Kidney glomerular epithelial cell (primary cell): ENCODE results near the gene APMAP.
"Not testable (repeated sequence)": the region's sequence is repeated elsewhere in the genome, so short reads cannot be mapped to it uniquely, and the experiment has no call there.

Experiments used
- DNase-seq: peaks from one replicate; lab custom pipeline; 2025; lab: John Stamatoyannopoulos, UW

Gene APMAP

DNA sequence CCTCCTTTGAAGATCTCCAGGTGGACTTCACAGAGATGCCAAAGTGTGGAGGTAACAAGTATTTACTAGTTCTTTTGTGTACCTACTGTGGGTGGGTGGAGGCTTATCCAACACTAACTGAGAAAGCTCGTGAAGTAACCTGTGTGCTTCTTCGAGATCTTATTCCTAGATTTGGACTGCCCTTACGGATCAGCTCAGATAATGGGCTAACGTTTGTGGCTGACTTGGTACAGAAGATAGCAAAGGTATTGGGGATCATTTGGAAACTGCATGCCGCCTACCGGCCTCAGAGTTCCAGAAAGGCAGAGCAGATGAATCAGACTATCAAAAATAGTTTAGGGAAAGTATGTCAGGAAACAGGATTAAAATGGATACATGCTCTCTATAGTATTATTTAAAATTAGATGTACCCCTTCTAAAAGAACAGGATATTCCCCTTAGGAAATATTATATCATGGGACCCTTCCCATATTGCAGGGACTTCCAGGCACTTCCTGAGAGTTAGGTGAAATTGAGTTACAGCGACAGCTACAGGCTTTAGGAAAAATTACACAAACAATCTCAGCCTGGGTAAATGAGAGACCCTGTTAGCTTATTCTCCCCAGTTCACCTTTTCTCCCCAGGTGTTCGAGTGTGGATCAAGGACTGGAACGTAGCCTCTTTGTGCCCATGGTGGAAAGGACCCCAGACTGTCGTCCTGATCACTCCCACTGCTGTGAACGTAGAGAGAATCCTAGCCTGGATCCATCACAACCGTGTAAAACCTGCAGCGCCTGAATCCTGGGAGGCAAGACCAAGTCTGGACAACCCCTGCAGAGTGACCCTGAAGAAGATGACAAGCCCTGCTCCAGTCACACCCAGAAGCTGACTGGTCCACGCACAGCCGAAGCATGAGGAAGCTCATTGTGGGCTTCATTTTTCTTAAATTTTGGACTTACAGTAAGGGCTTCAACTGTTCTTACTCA lies 61.5 kb downstream of the APMAP start:
- not testable (repeated sequence) for DNase-seq

DNA sequence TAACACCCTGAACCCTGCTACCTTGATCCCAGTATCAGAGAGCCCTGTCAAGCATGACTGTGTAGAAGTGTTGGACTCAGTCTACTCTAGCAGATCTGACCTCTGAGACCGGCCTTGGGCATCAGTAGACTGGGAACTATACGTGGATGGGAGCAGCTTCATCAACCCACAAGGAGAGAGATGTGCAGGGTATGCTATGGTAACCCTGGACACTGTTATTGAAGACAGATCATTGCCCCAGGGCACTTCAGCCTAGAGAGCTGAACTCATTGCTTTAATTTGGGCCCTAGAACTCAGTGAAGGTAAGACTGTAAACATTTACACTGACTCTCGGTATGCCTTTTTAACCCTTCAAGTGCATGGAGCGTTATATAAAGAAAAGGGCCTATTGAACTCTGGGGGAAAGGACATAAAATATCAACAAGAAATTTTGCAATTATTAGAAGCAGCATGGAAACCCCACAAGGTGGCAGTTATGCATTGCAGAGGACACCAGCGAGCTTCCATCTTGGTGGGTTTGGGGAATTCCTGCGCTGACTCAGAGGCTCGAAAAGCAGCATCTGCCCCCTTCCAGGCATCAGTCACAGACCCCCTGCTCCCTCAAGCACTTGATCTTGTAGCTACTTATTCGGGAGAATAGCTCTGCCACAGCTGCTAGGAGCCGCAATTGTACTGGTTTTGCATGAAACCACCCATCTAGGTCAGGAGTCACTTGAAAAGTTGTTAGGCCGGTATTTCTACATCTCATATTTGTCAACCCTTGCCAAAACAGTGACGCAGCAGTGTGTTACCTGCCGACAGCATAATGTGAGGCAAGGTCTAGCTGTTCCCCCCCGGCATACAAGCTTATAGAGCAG lies 62.5 kb downstream of the APMAP start:
- DNase-seq: not testable (repeated sequence)

DNA sequence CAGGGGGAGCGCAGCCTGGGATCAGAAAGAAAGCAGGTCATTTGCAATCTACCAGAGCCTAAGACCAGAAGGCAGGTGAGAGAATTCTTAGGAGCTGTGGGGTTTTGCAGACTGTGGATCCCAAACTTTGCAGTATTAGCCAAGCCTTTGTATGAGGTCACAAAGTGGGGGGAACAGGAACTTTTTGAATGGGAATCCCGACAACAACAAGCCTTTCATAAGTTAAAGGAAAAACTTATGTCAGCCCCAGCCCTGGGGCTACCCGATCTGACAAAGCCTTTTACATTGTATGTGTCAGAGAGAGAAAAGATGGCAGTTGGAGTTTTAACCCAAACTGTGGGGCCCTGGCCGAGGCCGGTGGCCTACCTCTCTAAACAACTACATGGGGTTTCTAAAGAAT lies 63.3 kb downstream of the APMAP start:
- DNase-seq: not testable (repeated sequence)

DNA sequence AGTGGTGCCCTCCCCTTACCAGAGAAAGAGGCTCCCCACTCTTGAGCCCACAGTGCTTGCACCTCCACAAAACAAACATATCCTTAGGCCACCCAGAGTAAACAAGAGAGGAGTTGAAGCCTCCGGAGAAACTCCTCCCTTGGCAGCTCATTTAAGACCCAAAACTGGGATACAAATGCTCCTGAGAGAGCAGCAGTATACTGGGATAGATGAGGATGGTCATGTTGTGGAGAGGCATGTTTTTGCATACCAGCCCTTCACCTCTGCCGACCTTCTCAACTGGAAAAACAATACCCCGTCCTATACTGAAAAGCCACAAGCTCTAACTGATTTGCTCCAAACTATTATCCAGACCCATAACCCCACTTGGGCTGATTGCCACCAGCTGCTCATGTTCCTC lies 71.8 kb downstream of the APMAP start:
- DNase-seq: not testable (repeated sequence)

DNA sequence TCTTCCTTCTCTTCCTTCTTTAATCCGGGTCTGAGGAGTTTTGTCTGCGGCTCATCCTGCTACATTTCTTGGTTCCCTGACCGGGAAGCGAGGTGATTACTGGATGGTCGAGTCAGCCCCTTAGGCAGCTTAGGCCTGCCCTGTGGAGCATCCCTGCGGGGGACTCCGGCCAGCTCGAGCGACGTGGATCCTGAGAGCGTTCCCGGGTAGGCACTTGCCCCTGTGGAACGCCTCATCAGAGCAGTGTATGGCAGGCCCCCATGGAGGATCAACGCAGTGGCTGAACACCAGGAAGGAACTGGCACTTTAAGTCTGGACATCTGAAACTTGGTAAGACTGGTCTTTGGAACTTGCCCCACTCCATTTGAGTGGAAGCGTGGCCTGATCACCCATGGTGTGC lies 72.9 kb downstream of the APMAP start:
- not testable (repeated sequence) for DNase-seq

DNA sequence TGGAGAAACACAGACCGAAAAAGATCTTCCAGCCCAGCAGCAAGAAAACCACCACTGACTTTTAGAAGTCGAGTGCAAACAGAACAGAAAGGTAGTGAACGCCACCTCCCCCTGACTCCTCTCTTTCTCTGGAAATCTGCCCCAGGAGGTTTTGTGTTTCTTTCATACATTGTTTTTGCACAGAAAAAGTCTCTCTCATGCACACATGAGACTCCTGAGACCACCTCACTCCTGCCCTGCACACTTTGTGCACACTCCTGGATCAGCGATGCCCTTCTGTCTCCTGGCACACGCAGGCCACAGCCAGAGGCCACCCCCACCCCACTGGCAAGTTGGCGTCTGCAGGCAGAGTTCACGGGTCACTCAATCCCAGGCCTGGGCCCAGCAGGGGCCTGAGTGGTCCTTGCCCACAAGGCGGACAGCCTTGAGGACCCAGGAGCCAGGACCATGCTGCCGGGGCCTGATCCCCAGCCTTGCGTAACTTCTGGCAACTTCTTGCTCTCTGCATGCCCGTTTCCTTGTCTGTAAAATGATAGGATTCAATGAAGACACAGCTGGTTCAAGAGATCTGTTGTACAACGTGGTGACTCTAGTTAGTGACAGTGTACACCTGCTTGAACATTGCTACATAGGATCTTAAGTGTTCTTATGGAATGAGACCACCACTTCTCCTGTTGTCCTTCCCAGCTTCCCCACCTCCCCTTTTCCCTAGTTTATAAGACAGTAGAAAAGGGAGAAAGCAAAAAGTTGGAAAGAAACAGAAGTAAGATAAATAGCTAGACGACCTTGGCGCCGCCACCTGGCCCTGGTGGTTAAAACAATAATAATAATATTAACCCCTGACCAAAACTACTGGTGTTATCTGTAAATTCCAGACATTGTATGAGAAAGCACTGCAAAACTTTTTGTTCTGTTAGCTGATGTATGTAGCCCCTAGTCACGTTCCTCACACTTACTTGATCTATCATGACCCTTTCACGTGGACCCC lies 73.7 kb downstream of the APMAP start:
- DNase-seq: no peak

DNA sequence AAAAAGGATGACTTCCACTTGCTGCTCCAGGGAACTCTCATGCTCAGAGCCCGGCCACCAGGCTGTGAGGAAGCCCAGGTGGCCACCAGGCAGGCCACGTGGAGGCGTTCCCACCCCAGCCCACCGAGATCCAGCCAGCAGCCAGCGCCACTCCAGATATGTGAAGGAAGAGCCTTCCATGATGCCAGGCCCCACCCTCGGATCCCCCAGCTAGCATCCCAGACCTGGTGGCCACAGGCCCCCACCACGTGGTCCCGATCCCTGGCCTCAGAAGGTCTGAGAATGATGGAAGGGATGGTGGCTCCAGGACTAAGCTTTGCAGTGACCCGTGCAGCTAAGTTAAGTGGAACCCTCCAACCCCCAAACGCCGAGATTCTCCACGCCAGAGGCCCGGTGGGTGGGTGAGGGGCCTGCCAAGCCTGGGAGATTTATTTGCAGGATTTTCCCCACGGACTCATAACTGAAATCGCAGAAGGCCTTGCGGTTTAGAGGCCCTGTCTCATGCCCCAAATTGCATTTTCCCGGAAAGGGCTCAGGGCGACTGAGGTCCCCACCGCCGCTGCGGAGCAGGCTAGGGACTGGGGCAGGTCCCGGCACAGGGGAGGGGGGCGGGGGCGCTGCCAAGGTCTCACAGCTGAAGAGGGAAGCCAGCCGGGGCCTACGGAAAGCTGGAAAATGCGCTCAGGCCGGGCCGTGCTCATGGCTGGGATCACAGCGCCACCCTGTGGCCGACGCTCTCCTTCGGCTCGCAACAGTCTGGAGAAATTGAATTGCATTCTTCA lies 74.6 kb downstream of the APMAP start:
- DNase-seq: peak; percentile 47

DNA sequence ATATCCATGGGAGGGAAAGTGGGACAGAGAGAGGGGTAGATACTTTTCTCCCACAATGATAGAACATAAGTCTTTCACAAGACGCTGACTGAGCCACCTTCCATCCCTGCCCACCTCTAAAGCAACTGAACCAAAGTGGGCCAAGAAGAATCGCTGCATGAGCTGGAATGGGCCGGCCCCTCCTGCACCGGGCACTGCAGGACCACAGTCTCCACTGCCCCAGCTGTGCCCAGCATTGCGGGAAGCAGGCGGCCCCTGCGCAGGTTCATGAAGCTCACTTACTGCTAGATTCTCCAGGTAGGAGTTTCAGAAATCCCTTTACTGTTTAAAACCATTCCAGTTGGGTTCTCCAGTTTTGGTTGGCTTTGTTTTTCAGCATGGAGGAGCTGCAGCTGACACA lies 75.5 kb downstream of the APMAP start:
- DNase-seq: no peak

DNA sequence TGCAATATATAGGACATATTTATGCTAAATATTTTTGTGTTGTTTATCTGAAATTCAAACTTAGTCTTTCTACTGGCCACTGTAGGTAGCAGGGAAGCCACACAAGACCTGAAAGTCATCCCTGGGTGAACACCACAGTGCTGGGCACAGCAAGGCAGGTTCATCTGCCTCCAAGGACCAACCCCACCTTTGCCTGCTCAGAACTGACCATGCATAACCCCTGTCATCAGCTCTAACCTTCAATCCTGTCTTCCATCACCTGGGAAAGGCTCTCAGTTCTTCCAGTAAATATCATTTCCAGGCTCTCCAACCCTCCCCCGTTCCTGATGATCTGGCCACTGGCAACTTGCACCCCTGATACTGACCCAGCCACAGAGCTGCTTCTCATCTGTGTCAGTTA lies 76.1 kb downstream of the APMAP start:
- no peak for DNase-seq

DNA sequence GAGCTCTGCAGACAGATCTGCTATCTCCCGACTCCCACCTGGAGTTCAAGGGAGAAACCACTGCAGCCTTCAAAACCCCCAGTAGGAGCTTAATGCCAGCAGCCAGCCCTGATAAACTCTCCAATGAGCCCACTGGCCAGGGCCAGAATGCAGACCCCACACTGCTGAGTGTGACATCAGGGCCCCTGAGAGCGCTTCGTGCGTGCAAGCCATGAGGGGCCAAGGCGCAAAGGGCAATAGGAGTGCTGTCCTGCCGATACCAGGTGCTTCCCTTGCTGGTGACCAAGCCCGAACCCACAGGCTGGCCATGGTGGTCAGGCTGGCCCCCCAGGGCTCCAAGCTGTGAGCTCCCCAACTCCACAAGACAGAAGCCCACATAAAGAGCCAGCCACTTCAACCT lies 76.7 kb downstream of the APMAP start:
- DNase-seq: no peak

DNA sequence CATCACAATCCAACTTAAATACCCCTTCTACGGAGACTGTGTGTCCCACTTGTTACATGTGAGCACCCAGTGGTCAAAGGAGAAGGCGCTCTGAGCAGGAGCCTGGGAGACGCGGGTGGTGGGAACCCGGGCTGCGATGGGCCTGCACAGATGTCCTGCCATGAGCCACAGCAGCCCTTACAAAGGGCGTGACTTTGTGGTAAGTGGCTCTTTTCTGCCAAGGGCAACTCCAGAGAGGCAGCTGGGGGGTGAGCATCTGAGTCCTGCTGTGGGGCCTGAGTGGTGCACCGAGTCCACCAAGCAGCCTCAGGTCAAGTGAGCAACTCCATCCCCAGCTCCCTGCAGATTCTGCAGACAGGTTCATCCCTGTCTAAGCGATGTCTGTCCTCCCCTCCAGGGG lies 77.1 kb downstream of the APMAP start:
- no peak for DNase-seq

DNA sequence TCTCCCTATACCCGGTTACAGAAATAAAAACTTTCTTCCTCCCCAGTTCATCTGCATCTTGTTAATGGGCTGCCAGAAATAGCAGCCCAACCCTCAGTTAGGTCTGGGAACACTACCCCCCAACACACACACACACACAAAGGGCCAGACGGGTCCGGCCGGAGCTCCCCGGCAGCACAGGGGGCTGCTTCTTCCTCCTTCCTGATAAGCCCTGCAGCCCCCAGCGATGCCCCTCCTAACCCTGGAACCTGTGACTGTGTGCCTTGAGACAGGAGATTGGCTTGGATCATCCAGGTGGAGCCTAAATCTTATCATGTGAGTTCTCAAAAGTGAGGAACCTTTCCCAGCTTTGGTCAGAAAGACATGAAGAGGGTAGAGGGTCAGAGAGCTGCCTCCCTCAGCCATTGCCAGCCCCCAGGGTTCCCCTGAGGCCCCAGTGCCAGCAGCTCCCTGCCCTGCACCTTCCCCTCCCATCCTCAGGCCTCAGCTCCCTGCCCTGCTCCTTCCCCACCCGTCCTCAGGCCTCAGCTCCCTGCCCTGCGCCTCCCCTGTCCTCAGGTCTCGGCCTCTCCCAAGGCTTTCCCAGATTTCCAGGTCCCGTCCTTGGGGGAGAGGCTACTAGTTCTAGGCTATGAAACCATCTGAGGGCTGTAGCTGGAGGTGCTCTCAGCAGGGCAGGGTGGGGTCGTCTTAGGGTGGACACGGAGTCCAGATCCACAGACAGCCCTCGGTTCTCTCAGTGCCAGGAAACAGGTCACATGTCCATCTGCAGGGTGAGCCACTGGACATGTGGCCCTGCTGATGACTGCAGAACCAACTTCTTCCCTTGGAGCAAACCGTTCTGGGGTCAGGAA lies 77.9 kb downstream of the APMAP start:
- DNase-seq: no peak

DNA sequence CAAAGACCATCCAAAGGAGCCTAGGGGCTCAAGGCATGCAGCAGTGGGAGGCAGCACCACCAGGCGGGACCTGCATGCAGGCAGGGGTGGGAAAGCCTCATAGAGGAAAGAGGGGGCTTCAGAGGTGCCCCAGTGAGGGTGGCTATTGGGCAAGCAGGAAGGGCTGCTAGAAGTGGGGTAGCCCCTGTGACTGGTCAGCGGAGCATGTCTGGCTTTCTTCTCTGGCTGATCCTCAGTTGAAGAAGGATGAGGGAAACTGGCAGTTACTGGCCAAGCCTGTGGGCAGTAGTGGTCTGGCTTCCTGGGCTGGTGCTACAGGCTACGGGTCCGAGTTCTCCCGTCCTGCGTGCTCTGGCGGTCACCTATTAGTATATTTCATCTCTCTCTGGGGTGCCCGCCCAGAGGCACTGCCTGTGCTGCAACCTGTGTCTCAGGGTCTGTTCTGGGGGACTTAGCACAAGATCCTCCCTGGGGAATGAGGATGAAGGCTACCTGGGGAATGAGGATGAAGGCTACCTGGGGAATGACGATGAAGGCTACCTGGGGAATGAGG lies 79.4 kb downstream of the APMAP start:
- no peak for DNase-seq
